ENCODE measurements around the gene C4A.

- TF ChIP-seq POLR2A (IDR thresholded peaks at IDR 0.05) (no peak), CTCF (IDR thresholded peaks at IDR 0.05) (no peak)
Measured at GRCh38 chr6:31968791-31969711, 12.8 kb upstream of the C4A start.

All from heart left ventricle (tissue), 13 donors.